DMS53 treated with DMSO at 0.1 percent for 48 hours (cell line): ENCODE data around the gene ZNF341.

Experiments used
- DNase-seq: peaks from one replicate; lab custom pipeline; 2025; ENCODE audit not compliant: unreplicated experiment; lab: John Stamatoyannopoulos, UW

ZNF341 gene

DNA sequence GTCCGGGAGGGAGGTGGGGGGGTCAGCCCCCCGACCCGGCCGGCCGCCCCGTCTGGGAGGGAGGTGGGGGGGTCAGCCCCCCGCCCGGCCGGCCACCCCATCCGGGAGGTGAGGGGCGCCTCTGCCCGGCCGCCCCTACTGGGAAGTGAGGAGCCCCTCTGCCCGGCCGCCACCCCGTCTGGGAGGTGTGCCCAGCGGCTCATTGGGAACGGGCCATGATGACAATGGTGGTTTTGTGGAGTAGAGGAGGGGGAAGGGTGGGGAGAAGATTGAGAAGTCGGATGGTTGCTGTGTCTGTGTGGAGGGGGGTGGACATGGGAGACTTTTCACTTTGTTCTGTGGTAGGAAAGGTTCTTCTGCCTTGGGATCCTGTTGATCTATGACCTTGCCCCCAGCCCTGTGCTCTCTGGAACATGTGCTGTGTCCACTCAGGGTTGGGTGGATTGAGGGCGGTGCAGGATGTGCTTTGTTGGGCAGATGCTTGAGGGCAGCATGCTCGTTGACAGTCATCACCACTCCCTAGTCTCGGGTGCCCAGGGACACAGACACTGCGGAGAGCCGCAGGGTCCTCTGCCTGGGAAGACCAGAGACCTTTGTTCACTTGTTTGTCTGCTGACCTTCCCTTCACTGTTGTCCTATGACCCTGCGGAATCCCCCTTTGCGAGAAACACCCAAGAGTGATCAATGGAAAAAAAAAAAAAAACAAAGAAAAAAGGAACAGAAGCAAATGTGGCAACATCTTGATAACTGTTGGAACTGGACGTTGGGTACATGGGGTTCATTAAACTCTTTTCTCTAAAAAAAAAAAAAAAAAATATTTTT is 30.0 kb upstream of the ZNF341 start:
- DNase-seq: no peak

DNA sequence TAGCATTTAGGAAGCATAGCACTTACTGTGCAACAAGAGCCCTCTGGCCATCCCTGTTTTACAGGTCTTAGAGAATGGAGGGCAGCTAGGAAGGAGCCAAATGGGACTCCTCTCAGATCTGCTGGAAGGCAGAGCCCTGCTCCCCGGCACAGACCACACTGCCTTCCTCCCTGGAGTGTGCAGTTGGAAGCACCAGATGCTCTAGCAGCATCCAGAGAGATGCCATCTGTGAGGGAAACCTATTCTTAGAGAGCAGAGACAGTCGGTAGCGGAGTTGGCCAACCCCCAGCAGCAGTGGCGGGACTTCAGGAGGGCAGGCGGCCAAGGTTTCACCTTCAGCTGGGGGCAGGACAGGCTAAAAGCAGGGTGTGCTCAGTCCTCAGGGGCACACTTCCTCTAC is 28.9 kb upstream of the ZNF341 start:
- no peak for DNase-seq

DNA sequence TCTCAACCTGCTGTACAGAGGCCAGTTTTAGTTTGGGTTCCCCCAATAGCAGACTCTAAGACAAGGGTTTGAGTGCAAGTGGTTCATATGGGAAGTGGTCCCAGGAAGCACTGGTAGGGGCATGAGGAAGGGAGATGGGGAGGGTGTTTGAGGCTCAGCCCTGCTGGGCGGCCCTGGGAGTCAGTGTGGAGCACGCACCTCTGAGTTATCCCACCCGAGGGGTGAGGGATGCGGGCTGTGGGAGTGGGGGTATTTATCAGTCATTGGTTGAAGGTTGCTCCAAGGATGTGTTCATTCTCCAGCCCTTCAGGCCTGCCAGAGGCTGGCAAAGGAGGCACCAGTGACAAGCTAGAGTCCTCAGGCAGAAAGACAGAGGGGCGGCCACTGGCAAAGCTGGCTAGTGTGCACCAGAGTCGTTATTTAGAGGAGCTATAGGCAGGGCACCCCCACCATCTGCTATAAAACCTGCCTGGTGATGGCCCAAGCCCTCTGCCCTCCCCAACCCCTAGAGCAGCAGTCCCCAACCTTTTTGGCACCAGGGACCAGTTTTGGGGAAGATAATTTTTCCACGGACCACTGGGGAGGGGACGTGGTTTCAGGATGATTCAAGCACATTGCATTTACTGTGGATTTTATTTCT is 28.2 kb upstream of the ZNF341 start:
- no peak for DNase-seq

DNA sequence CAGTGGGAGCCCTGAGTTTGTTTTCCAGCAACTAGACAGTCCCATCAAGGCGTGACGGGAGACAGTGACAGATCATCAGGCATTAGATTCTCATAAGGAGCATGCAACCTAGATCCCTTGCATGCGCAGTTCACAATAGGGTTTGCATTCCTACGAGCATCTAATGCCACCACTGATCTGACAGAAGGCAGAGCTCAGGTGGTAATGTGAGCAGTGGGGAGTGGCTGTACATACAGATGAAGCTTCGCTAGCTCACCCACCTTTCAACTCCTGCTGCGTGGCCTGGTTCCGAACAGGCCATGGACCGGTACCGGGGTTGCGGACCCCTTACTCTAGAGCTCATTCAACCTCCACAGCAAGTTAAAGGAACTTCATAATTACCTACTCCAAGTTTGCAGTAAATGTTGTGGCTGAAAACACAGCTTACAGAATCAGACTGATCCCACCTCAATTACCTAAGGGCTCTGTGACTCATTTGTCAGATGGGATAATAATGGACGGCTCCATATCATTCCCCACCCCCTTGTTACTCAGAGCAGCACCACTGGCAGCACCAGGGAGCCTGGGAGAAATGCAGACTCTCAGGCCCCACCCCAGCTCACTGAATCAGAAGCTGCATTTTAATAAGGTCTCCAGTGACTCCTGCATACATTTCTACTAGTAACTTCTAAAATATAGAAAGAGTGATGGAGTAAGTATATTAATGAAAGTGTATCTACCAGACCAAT is 27.4 kb upstream of the ZNF341 start:
- DNase-seq: no peak

GRCh38 chr20:33707668-33708067 is 24.1 kb upstream of the ZNF341 start:
- DNase-seq: no peak

DNA sequence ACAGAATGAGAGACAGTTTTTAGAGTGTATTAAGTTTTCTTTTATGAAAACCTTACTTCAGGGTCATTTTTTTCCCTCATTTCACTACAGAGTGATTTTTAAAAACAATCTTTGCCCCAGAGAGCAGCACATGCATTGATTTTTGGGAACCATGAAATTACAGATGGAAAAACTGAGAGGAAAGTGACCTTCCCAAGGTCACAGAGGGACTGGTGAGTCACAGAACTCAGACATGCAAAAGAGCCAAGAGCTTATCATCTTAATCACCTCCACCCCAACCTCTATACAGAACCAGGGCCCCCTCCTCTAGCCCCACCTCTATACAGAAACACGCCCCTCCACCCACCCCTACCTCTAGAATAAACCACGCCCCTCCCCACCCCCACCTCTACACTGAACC is 22.4 kb upstream of the ZNF341 start:
- DNase-seq: no peak

GRCh38 chr20:33709905-33710541 is 21.8 kb upstream of the ZNF341 start:
- no peak for DNase-seq

DNA sequence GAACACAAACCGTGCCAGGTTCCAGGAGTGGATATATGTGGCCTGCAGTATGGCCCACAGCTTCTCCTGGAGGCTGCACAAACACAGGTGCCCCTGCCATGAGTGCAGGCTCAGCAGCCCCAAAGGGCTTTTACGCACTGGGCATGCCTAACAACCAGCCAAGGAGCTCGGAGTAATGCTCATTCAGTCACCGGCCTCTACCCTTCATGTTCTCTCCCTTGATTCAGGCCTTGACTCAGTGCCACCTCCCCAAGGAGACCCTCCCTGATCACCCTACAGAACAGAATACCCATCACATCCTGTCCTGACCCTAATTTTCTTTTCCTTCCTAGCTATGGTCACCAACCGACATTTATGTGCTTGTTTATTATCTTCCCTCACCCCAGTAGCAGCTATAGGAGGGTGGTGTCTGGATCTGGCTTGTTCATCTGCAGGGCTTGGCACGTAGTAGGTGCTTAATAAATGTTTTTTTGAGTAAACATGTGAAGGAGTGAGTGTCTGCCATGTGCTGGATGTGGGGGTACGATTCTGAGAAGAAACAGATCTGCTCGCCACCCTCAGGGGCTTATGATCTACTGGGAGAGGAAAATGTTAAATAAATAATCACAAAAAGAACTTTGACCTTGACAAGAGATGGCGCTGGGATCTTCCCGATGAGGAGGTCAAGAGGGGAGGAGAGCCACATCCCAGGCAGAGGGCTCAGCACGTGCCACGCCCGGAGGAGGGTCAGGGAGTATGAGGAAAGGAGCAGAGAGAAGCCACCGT is 20.9 kb upstream of the ZNF341 start:
- no peak for DNase-seq

DNA sequence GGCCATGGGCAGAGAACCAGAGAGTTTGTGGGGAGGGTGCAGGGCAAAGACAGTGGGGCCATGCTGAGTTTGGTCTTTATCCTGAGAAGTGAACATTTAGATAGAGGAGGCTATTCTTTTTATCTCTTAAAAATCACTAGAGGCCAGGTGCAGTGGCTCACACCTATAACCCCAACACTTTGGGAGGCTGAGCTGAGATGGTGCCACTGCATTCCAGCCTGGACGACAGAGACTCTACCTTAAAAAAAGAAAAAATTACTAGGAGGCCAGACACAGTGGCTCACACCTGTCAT is 20.4 kb upstream of the ZNF341 start:
- DNase-seq: no peak

DNA sequence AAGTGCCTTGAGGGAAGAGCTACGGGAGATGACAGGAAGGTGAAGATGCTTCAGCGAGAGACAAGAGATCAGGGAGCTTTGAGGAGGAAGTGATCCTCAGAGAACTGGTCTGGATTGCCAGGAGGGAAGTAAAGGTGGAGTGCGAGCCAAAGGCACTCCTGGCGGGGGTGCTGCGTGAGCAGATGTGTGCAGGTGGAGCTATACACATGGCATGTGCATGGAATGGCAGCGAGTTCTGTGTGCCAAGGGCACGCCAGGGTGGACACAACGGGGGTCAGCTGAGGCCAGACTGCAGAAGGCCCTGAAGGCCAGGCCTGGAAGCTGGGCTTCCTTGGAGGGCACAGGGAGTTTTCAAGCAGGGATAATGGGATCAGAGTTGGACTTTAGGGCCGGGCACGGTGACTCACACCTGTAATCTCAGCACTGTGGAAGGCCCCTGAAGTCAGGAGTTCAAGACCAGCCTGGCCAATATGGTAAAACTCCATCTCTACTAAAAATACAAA is 17.9 kb upstream of the ZNF341 start:
- DNase-seq: no peak

- no peak for DNase-seq
Measured at GRCh38 chr20:33716498-33716897, 15.3 kb upstream of the ZNF341 start.

GRCh38 chr20:33719277-33719988 is 12.4 kb upstream of the ZNF341 start:
- DNase-seq: no peak

DNA sequence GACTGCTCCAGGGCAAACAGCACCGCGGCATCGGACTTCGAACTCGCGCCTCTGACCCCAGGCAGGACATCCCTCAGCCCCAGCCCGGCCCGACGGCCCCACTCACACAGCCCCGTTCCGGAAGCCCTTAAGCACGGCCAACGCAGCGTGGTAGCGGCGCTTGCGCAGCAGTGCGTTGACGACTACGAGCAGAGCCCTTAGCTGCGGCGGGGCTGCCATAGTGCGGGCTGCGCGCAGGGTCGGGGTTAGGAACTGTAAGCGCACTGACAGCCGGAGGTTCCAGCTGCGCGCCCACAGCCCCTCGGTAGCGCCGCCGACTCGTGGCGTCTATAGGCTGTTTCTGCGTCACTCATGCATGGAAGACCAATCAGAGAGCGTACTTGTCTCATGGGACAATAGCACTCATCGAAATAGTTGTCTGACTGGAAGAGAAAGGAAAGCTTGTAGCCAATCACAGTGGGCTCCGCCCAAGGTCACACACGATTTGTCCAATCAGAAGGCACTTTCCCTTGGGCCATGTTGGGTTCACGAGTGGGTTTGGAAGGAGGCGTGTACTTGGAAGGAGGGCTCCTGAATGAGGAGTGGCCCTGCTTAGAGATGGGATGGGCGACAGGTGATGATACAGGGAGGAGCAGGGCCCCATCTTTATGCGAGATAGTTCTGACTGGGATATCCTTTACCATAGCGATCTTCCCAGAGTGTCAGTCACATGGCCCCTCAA is 11.6 kb upstream of the ZNF341 start, which contains the start of gene PXMP4:
Gene PXMP4, minus strand, starts transcription at position 322 of the 721 bp plus-strand sequence. Its CDS starts 103 bp downstream, at position 219.
- peak; percentile 99 for DNase-seq

DNA sequence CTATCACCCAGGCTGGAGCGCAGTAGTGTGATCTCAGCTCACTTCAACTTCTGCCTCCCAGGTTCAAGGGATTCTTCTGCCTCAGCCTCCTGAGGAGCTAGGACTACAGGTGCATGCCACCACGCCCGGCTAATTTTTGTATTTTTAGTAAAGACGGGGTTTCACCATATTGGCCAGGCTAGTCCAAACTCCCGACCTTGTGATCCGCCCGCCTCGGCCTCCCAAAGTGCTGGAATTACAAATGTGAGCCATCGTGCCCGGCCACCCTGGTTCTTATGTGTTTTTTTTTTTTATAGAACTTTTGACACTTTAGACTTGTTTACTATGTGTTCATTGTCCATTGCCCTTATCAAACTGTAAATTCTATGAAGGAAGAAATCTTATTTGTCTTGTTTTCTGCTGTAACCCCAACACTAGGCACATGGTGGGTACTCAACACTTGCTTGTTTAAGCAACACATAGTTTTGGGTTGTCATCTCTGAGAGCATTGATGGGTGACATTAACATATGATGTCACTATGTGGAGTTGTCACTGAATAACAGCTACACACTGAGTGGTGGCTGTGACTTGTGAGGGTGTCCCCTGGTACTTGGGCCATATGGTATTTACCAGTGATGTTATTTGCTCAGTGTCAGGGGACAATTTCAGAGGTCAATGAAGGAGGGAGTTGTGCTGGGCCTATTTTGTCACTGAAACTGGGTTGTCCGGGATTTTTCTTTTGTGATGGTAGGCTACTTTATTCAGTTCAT is 10.2 kb upstream of the ZNF341 start:
- no peak for DNase-seq

DNA sequence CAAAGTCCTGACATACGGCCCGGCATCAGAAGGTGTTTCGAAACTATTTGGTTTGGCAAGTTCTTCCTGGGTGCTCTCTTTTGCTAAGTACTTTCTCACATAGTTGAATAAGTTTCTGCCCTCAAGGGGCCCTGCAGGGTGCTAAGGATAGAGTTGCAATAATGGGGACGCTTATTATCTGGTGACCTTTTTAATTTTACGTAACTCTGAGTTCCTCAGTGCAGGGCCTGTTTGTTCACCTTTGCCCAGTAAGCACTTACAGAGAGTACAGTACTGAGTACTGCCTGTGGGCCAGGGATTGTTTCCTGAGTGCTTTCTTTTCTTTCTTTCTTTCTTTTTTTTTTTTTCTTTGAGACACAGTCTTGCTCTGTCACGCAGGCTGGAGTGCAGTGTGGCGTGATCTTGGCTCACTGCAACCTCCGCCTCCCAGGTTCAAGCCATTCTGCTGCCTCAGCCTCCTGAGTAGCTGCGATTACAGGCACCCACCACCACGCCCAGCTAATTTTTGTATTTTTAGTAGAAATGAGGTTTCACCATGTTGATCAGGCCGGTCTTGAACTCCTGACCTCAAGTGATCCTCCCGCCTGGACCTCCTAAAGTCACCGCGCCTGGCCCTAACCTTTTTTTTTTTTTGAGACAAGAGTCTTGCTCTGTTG is 7.2 kb upstream of the ZNF341 start:
- no peak for DNase-seq

GRCh38 chr20:33725607-33726264 is 6.1 kb upstream of the ZNF341 start:
- DNase-seq: no peak

DNA sequence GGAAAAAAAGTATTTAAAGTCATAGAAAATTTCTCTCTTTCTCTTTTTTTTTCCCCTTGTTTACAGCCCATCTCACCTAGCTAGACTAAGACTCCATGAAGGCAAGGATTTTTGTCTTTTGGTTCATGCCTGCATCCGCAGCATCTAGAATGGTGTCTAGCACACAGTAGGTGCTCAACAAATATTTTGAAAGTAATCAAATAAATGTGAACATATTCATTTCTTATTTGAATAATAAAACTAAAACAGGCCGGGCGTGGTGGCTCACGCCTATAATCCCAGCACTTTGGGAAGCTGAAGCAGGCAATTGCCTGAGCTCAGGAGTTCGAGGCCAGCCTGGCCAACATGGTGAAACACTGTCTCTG is 4.7 kb upstream of the ZNF341 start:
- DNase-seq: no peak

- DNase-seq: no peak
Measured at GRCh38 chr20:33727806-33728205, 4.0 kb upstream of the ZNF341 start.
